H1 (cell line): ENCODE measurements around the gene SPACA9. TPM values are rescaled to one million over a fixed set of nuclear protein-coding genes. Genes with fewer than 3 reads are reported as not detected.

Source experiments
- CTCF ChIA-PET: fragments of 300-600 bp; sonication (Branson Sonifier 250); formaldehyde crosslinking; loops from one replicate; lab custom pipeline; 2021; ENCODE audit not compliant: partially characterized antibody; lab: Charles Lee
- POLR2A ChIA-PET: fragments of 300-600 bp; sonication (Branson Sonifier 250); formaldehyde crosslinking; loops from one replicate; lab custom pipeline; 2021; ENCODE audit warnings: inconsistent platforms; ENCODE audit not compliant: partially characterized antibody; lab: Charles Lee
- DNase-seq, 2 experiments: peaks; one replicate each; pipeline versions ENCODE4 v3.0.0 to v3.0.0-alpha.2; 2010 to 2022; ENCODE audit warnings: low spot score in 2 of 2, low read depth in 1 of 2, mixed read lengths in 1 of 2
- FAIRE-seq: peaks from 2 replicates; lab custom pipeline; 2011; peaks lifted over from hg19 to GRCh38; lab: Jason Lieb, UNC
- H2AFZ ChIP-seq: 2 replicates; pipeline ENCODE4 v1.8.1; 2012; ENCODE audit warnings: low read length, inconsistent platforms
- H2AK5ac ChIP-seq: 2 replicates; pipeline ENCODE4 v1.6.1; 2013; ENCODE audit warnings: low read depth, low read length
- H2BK120ac ChIP-seq: replicated peaks from 2 replicates; pipeline ENCODE3; 2013; ENCODE audit warnings: low read depth, low read length, inconsistent platforms
- H2BK12ac ChIP-seq: 2 replicates; pipeline ENCODE4 v1.6.1; 2013; ENCODE audit warnings: low read depth, low read length
- H2BK15ac ChIP-seq: 2 replicates; pipeline ENCODE4 v1.6.1; 2013; ENCODE audit warnings: low read length
- H2BK20ac ChIP-seq: 2 replicates; pipeline ENCODE4 v1.6.1; 2013; ENCODE audit warnings: low read length
- H2BK5ac ChIP-seq: 2 replicates; pipeline ENCODE4 v1.6.1; 2013; ENCODE audit warnings: low read depth, low read length
- H3K14ac ChIP-seq: 2 replicates; pipeline ENCODE4 v1.6.1; 2013; ENCODE audit warnings: inconsistent platforms; ENCODE audit not compliant: insufficient read length
- H3K18ac ChIP-seq: 2 replicates; pipeline ENCODE4 v1.6.1; 2013; ENCODE audit warnings: low read length; ENCODE audit errors: extremely low read depth
- H3K23ac ChIP-seq: 2 replicates; pipeline ENCODE4 v1.6.1; 2013; ENCODE audit warnings: inconsistent platforms; ENCODE audit not compliant: insufficient read length
- H3K23me2 ChIP-seq: 2 replicates; pipeline ENCODE4 v1.6.1; 2013; ENCODE audit warnings: low read depth, low read length
- H3K27ac ChIP-seq: 2 replicates; pipeline ENCODE4 v1.6.1; 2011; ENCODE audit warnings: low read depth, low read length, inconsistent platforms
- H3K27me3 ChIP-seq, 4 experiments: replicated peaks in 1 of 4; 1 replicate in 1 of 4; 2 replicates in 3 of 4; pipeline versions ENCODE4 v1.6.1 to v1.8.1; 2011 to 2013; ENCODE audit warnings: low read length in 3 of 4, mild to moderate bottlenecking in 3 of 4, inconsistent platforms in 2 of 4, mixed read lengths in 2 of 4, moderate library complexity in 1 of 4; ENCODE audit not compliant: control insufficient read depth in 3 of 4, insufficient read depth in 3 of 4; ENCODE audit errors: extremely low read depth in 1 of 4
- H3K36me3 ChIP-seq, 4 experiments: 2 replicates each; pipeline versions ENCODE4 v1.6.1 to v1.8.1; 2011 to 2013; ENCODE audit warnings: mild to moderate bottlenecking in 4 of 4, low read length in 3 of 4, moderate library complexity in 2 of 4, control low read depth in 1 of 4, inconsistent platforms in 1 of 4; ENCODE audit not compliant: insufficient read depth in 4 of 4, control insufficient read depth in 2 of 4
- H3K4ac ChIP-seq: replicated peaks from 2 replicates; pipeline ENCODE3; 2013; ENCODE audit warnings: low read length, low read depth, mixed read lengths, inconsistent platforms; ENCODE audit not compliant: insufficient read length
- H3K4me1 ChIP-seq, 4 experiments: replicated peaks in 1 of 4; 1 replicate in 1 of 4; 2 replicates in 3 of 4; pipeline versions ENCODE4 v1.6.1 to v1.8.1; 2011 to 2013; ENCODE audit warnings: low read length in 3 of 4, inconsistent platforms in 2 of 4, mixed read lengths in 1 of 4; ENCODE audit not compliant: insufficient read depth in 4 of 4, control insufficient read depth in 3 of 4
- H3K4me2 ChIP-seq, 2 experiments: 2 replicates each; pipeline versions ENCODE4 v1.6.1 to v1.8.1; 2011 to 2013; ENCODE audit warnings: low read depth in 2 of 2, low read length in 2 of 2, control low read depth in 1 of 2, inconsistent platforms in 1 of 2, mild to moderate bottlenecking in 1 of 2; ENCODE audit not compliant: insufficient read depth in 1 of 2
- H3K4me3 ChIP-seq, 4 experiments: fragments of 200-600, 300-600 bp in 1 of 4; sonication (generic), shearing (Covaris generic), sonication (Bioruptor Twin) in 1 of 4; 2 replicates each; pipeline versions ENCODE4 v1.5.1 to v1.8.1; 2011 to 2016; ENCODE audit warnings: low read length in 4 of 4, low read depth in 3 of 4, control low read depth in 2 of 4, inconsistent platforms in 2 of 4, mild to moderate bottlenecking in 2 of 4, mixed read lengths in 1 of 4, moderate library complexity in 1 of 4; ENCODE audit not compliant: insufficient read depth in 2 of 4; ENCODE audit errors: extremely low read depth in 1 of 4
- H3K56ac ChIP-seq: replicated peaks from 2 replicates; pipeline ENCODE3; 2013; ENCODE audit warnings: low read depth, mild to moderate bottlenecking, mixed read lengths, low read length, inconsistent platforms; ENCODE audit not compliant: insufficient read length
- H3K79me1 ChIP-seq: 2 replicates; pipeline ENCODE4 v1.6.1; 2013; ENCODE audit warnings: low read depth, low read length, control low read depth
- H3K79me2 ChIP-seq, 2 experiments: 2 replicates each; pipeline versions ENCODE4 v1.6.1 to v1.8.1; 2012 to 2013; ENCODE audit warnings: low read length in 2 of 2, mild to moderate bottlenecking in 2 of 2, inconsistent platforms in 1 of 2; ENCODE audit not compliant: insufficient read depth in 2 of 2, control insufficient read depth in 1 of 2
- H3K9ac ChIP-seq, 4 experiments: replicated peaks in 1 of 4; 1 replicate in 1 of 4; 2 replicates in 3 of 4; pipeline versions ENCODE4 v1.6.1 to v1.8.1; 2011 to 2013; ENCODE audit warnings: low read depth in 3 of 4, low read length in 3 of 4, control low read depth in 2 of 4, mild to moderate bottlenecking in 2 of 4, moderate library complexity in 2 of 4, inconsistent platforms in 1 of 4; ENCODE audit errors: extremely low read depth in 1 of 4
- H3K9me3 ChIP-seq, 2 experiments: 2 replicates each; pipeline versions ENCODE4 v1.6.1 to v1.8.1; 2012 to 2013; ENCODE audit warnings: mild to moderate bottlenecking in 2 of 2, moderate library complexity in 2 of 2, control low read depth in 1 of 2, inconsistent platforms in 1 of 2, low read depth in 1 of 2, low read length in 1 of 2, mixed read lengths in 1 of 2; ENCODE audit not compliant: insufficient read depth in 2 of 2
- H4K20me1 ChIP-seq, 2 experiments: replicated peaks in 1 of 2; 2 replicates each; pipeline versions ENCODE3 to v1.8.1; 2011 to 2013; ENCODE audit warnings: inconsistent platforms in 2 of 2, low read length in 2 of 2, mild to moderate bottlenecking in 1 of 2; ENCODE audit not compliant: insufficient read depth in 2 of 2, control insufficient read depth in 1 of 2
- H4K5ac ChIP-seq: 2 replicates; pipeline ENCODE4 v1.6.1; 2013; ENCODE audit warnings: low read length, low read depth, mixed read lengths, inconsistent platforms; ENCODE audit not compliant: insufficient read length
- H4K8ac ChIP-seq: 2 replicates; pipeline ENCODE4 v1.8.0; 2013; ENCODE audit warnings: mild to moderate bottlenecking, moderate library complexity, low read length, inconsistent platforms; ENCODE audit not compliant: insufficient read depth; ENCODE audit errors: extremely low read depth
- H4K91ac ChIP-seq: replicated peaks from 2 replicates; pipeline ENCODE3; 2013; ENCODE audit warnings: low read length, mixed read lengths, inconsistent platforms; ENCODE audit not compliant: insufficient read length
- ATF3 ChIP-seq: IDR thresholded peaks from 2 replicates; pipeline ENCODE4 v1.6.1; 2011; ENCODE audit warnings: low read depth, mild to moderate bottlenecking, low read length; ENCODE audit not compliant: insufficient read depth
- EZH2 ChIP-seq: fragments of 200-600 bp; sonication (generic); IDR thresholded peaks from 2 replicates; pipeline ENCODE4 v1.7.1; 2012; ENCODE audit warnings: low read depth, mild to moderate bottlenecking, moderate library complexity, low read length, inconsistent platforms; ENCODE audit not compliant: severe bottlenecking
- JUN ChIP-seq: IDR thresholded peaks from 2 replicates; pipeline ENCODE4 v1.6.1; 2011; ENCODE audit warnings: low read depth, mild to moderate bottlenecking, improper control_type of control experiment, low read length
- SIRT6 ChIP-seq: IDR thresholded peaks from one replicate; pipeline ENCODE4 v1.7.1; 2012; ENCODE audit warnings: low read length, inconsistent platforms
- SIX5 ChIP-seq: IDR thresholded peaks from 2 replicates; pipeline ENCODE4 v1.6.1; 2011; ENCODE audit warnings: mild to moderate bottlenecking, low read depth, low read length
- TAF7 ChIP-seq: optimal IDR thresholded peaks from 2 replicates; pipeline ENCODE3; 2011; ENCODE audit warnings: low read depth, mild to moderate bottlenecking, inconsistent platforms, low read length, moderate library complexity, borderline replicate concordance
- TEAD4 ChIP-seq: IDR thresholded peaks from 2 replicates; pipeline ENCODE4 v1.6.1; 2012; ENCODE audit warnings: low read depth, low read length, inconsistent platforms, mixed read lengths
- ZNF274 ChIP-seq: IDR thresholded peaks from 2 replicates; pipeline ENCODE4 v1.7.0; 2012; ENCODE audit warnings: low read length, borderline replicate concordance; ENCODE audit errors: extremely low read depth
- WGBS, 2 experiments: shearing (Covaris generic) in 1 of 2; methylation state at CpG; one replicate each; pipeline versions ENCODE4 v1.1.6 to v1.1.7; 2013 to 2015; ENCODE audit warnings: low lambda C conversion rate in 2 of 2, mixed read lengths in 2 of 2, inconsistent platforms in 1 of 2, low coverage in 1 of 2, missing lambda C conversion rate in 1 of 2; ENCODE audit not compliant: insufficient replicate concordance in 2 of 2, insufficient coverage in 1 of 2, insufficient read length in 1 of 2; ENCODE audit errors: extremely low coverage in 1 of 2, missing lambda C conversion rate in 1 of 2; 5-methylcytosine and 5-hydroxymethylcytosine counted together
- polyA plus RNA-seq, 7 experiments: library from polyadenylated mRNA; depleted of rRNA in 3 of 7; stranded (reverse) in 5 of 7; unstranded in 2 of 7; fragments of >200 nt in 5 of 7; fragments of 200-250 nt in 2 of 7; gene quantifications; 1 replicate in 5 of 7; 2 replicates in 1 of 7; 4 replicates in 1 of 7; pipeline versions ENCODE4 v1.2.1 to v1.2.3, GENCODE V29; 2011 to 2013; ENCODE audit warnings: missing spikeins in 2 of 7, mixed read lengths in 2 of 7
- total RNA-seq: library from RNA; stranded (reverse); fragmentation: NEBNext Ultra II Directional; extraction: Animal tissue kit (Norgen Biotek cat#: 25700); gene quantifications from 2 replicates; pipeline ENCODE4 v1.2.1, GENCODE V29; 2021

The SPACA9 gene
- total and polyA plus RNA-seq, 2 of the 8 experiments (the other 6 are each of a cell fraction or from before 2014, with no cell fraction given), result 0.63 to 1.3 TPM

GRCh38 chr9:132864691-132865090 lies 14.0 kb upstream of the SPACA9 start:
- no peak for DNase-seq
- Histone ChIP-seq H2BK20ac (no peak overlapping the region), H3K4ac (no peak overlapping the region), H2BK15ac (no peak overlapping the region), H3K79me2 (no peaks in the 10 kb centered on the region), H3K9ac (no peak overlapping the region), H3K9me3 (no peaks in the 10 kb centered on the region), H3K27me3 (no peaks in the 10 kb centered on the region; a peak in 2 of 7 replicates), H3K4me1 (peaks cover 0 to 2% (median 1%) of the 10 kb centered on the region in 4 experiments; a peak in 1 of 7 replicates), H3K27ac (no peak overlapping the region), H4K20me1 (peaks cover 0 to 1% of the 10 kb centered on the region in 2 experiments), H3K23me2 (no peaks in the 10 kb centered on the region), H2AFZ (no peak overlapping the region), H3K18ac (no peak overlapping the region), H3K14ac (no peak overlapping the region), H3K79me1 (no peaks in the 10 kb centered on the region), H2BK5ac (no peak overlapping the region), H3K4me2 (no peak overlapping the region), H4K5ac (no peak overlapping the region), H4K8ac (no peak overlapping the region), H2AK5ac (no peak overlapping the region), H3K56ac (no peak overlapping the region), H2BK120ac (no peak overlapping the region), H3K23ac (no peak overlapping the region), H3K36me3 (no peaks in the 10 kb centered on the region), H2BK12ac (no peak overlapping the region), H3K4me3 (no peak overlapping the region), H4K91ac (no peak overlapping the region)
- TF ChIP-seq ATF3 (no peak), JUN (no peak), SIRT6 (no peak), TEAD4 (no peak), SIX5 (no peak), ZNF274 (no peak), TAF7 (no peak), EZH2 (no peak)
- WGBS, 2 experiments, result 77% methylated on average over 8 of the region's 8 CpGs; no CpG with 5 or more reads in 1 of the 2 experiments
- ChIA-PET CTCF (interaction anchor here (1.1 to 1.8 kb wide), 4 partner anchors 10 to 37 kb away, joined by 3 to 7 read pairs (median 5); no protein-coding TSS in a partner anchor), POLR2A (interaction anchor here (1.0 kb wide), 1 partner anchor 10 kb away, joined by 3 read pairs; no protein-coding TSS in a partner anchor)
- no peak for FAIRE-seq
